ENCODE data around the gene TRABD2B.

Gene TRABD2B

GRCh38 chr1:47713333-47713953, 283.7 kb downstream of the TRABD2B start:
- no peak for DNase-seq

GRCh38 chr1:47712596-47713299, 284.4 kb downstream of the TRABD2B start:
- DNase-seq, result no peak

- no peak for DNase-seq
These were observed 285.2 kb downstream of the TRABD2B start for GRCh38 chr1:47711848-47712492.

- no peak for DNase-seq
These were observed 285.9 kb downstream of the TRABD2B start for GRCh38 chr1:47711184-47711847.
